ENCODE data around the gene OR5K4.
A peak's percentile ranks its signal among the peaks of the same experiment; 100 is the strongest.
"Not testable (repeated sequence)": the region's sequence is repeated elsewhere in the genome, so short reads cannot be mapped to it uniquely, and the experiment has no call there.

Gene OR5K4

GRCh38 chr3:98350082-98350481 is 3.6 kb upstream of the OR5K4 start:
- DNase-seq (no peak), ATAC-seq (replicated peaks) (no peak)
- H3K36me3 Mint-ChIP-seq, result no peaks in the 10 kb centered on the region
- H3K27ac Mint-ChIP-seq, result no peak overlapping the region
- no peaks in the 10 kb centered on the region for H3K27me3 Mint-ChIP-seq
- no peaks in the 10 kb centered on the region for H3K4me1 Mint-ChIP-seq
- H3K4me3 Mint-ChIP-seq, result no peak overlapping the region
- no peaks in the 10 kb centered on the region for H3K9me3 Mint-ChIP-seq

- Mint-ChIP-seq H3K36me3 (no peaks in the 10 kb centered on the region), H3K9me3 (peaks cover 17 to 19% of the 10 kb centered on the region in 2 donors), H3K27ac (no peak overlapping the region), H3K4me3 (no peak overlapping the region), H3K4me1 (no peaks in the 10 kb centered on the region), H3K27me3 (no peaks in the 10 kb centered on the region)
- DNase-seq (no peak), ATAC-seq (replicated peaks) (no peak)
Measured at GRCh38 chr3:98359250-98359649, 5.6 kb downstream of the OR5K4 start.

DNA sequence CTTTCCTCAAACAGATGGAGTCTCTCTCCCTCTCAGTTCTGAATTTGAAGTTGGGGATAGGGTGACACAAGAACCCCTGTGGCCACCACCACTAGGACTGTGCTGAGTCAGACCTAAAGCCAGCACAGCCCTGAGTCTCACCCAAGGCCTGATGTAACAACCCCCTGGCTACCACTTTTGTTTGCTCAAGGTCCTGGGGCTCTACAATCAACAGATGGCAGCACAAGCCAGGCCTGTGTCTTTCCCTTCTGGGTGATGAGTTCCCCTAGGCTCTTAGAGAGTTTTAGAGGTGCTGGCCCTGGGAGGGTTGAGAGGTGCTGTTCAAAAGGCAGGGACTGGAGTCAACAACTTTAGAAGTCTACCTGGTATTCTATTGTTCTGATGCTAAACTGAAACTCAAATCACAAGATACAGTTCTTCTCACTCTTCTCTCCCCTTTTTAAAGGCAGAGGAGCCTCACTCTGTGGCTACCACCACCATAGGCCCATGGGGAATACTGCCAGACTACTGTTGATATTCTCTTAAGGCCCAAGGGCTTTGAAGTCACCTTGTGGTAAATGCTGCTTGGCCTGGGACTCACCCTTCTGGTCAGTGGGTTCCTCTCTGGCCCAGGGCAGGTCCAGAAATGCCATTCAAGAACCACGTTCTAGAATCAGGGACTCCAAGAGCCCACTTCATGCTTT is 6.5 kb downstream of the OR5K4 start:
- Mint-ChIP-seq H3K27me3 (no peaks in the 10 kb centered on the region), H3K36me3 (no peaks in the 10 kb centered on the region), H3K27ac (no peak overlapping the region), H3K9me3 (peaks cover 17 to 19% of the 10 kb centered on the region in 2 donors), H3K4me3 (no peak overlapping the region), H3K4me1 (no peaks in the 10 kb centered on the region)
- DNase-seq (no peak), ATAC-seq (replicated peaks) (peak; percentile 36 to 38)

- H3K27ac Mint-ChIP-seq, result no peak overlapping the region
- H3K9me3 Mint-ChIP-seq, result peaks cover 20 to 21% of the 10 kb centered on the region in 2 donors
- no peaks in the 10 kb centered on the region for H3K27me3 Mint-ChIP-seq
- ATAC-seq (replicated peaks) (no peak), DNase-seq (no peak)
- no peak overlapping the region for H3K4me3 Mint-ChIP-seq
- no peaks in the 10 kb centered on the region for H3K36me3 Mint-ChIP-seq
- no peaks in the 10 kb centered on the region for H3K4me1 Mint-ChIP-seq
Measured at GRCh38 chr3:98360681-98361080, 7.0 kb downstream of the OR5K4 start.

DNA sequence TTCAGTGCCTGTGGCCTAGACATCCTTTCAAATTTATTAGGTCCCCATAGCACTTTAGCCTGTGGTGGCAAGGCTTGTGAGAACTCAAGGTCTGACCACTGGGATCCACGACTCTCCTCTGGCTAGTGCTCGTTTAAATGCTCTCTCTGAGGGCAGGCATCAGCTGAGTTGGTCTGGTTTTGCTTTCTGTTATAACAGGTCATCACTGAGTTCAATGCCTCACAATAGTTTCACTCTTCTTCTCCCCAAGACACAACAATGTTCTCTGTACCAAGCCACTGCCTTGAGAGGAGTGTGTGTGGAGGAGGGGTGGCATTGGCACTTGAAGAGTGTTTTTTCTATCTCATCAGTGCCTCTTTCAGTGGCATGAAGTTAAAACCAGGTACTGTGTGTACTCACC is 7.6 kb downstream of the OR5K4 start:
- no peak for DNase-seq
- Mint-ChIP-seq H3K27ac (no peak overlapping the region), H3K9me3 (peaks cover 20 to 21% of the 10 kb centered on the region in 2 donors), H3K36me3 (no peaks in the 10 kb centered on the region), H3K4me1 (no peaks in the 10 kb centered on the region), H3K4me3 (no peak overlapping the region), H3K27me3 (no peaks in the 10 kb centered on the region)
- no peak for ATAC-seq (replicated peaks)

- ATAC-seq (replicated peaks), result no peak
- H3K4me1 Mint-ChIP-seq, result no peaks in the 10 kb centered on the region
Measured at GRCh38 chr3:98367464-98368246, 14.0 kb downstream of the OR5K4 start.

GRCh38 chr3:98371186-98371585 is 17.5 kb downstream of the OR5K4 start:
- no peaks in the 10 kb centered on the region for H3K27me3 Mint-ChIP-seq
- H3K27ac Mint-ChIP-seq, result no peak overlapping the region
- H3K36me3 Mint-ChIP-seq, result no peaks in the 10 kb centered on the region
- peaks cover 3 to 4% of the 10 kb centered on the region in 2 donors for H3K9me3 Mint-ChIP-seq
- DNase-seq, result no peak
- ATAC-seq (replicated peaks), result no peak
- no peak overlapping the region for H3K4me3 Mint-ChIP-seq
- H3K4me1 Mint-ChIP-seq, result no peaks in the 10 kb centered on the region

More at GRCh38 chr3:98367464-98368246, 14.0 kb downstream of the OR5K4 start:
- H3K27ac Mint-ChIP-seq, result no peak overlapping the region
- no peak for DNase-seq
- H3K9me3 Mint-ChIP-seq, result peaks cover 5% of the 10 kb centered on the region in 2 donors
- H3K27me3 Mint-ChIP-seq, result no peaks in the 10 kb centered on the region
- H3K36me3 Mint-ChIP-seq, result no peaks in the 10 kb centered on the region
- H3K4me3 Mint-ChIP-seq, result no peak overlapping the region

- H3K27ac Mint-ChIP-seq, result no peak overlapping the region
- no peak for ATAC-seq (replicated peaks)
- no peak for DNase-seq
- H3K4me3 Mint-ChIP-seq, result no peak overlapping the region
- no peaks in the 10 kb centered on the region for H3K36me3 Mint-ChIP-seq
- H3K9me3 Mint-ChIP-seq, result peaks cover 3 to 4% of the 10 kb centered on the region in 2 donors
- H3K4me1 Mint-ChIP-seq, result no peaks in the 10 kb centered on the region
- H3K27me3 Mint-ChIP-seq, result no peaks in the 10 kb centered on the region
Measured at GRCh38 chr3:98371853-98372252, 18.2 kb downstream of the OR5K4 start.

DNA sequence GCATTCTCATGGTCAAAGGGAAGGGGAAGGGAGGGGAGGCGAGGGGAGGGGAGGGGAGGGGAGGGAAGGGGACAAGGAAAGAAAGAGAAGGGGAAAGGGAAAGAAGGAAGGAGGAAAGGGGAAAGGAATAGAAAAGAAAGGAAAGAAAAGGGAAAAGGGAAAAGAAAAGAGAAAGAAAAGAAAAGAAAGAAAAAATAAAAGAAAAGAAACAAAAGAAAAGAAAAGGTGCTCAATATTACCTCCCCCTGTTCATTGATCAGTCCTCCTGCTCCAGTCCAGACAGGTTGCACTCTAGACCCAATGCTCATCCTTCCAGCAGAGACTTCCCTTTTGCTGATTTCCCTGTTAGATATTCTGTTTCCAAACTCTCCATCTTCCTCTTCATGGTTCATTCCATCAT is 18.8 kb downstream of the OR5K4 start:
- ATAC-seq (replicated peaks) (no peak), DNase-seq (no peak)
- Mint-ChIP-seq H3K36me3 (no peaks in the 10 kb centered on the region), H3K27ac (no peak overlapping the region), H3K9me3 (peaks cover 3% of the 10 kb centered on the region in 2 donors), H3K4me1 (no peaks in the 10 kb centered on the region), H3K4me3 (no peak overlapping the region), H3K27me3 (no peaks in the 10 kb centered on the region)

DNA sequence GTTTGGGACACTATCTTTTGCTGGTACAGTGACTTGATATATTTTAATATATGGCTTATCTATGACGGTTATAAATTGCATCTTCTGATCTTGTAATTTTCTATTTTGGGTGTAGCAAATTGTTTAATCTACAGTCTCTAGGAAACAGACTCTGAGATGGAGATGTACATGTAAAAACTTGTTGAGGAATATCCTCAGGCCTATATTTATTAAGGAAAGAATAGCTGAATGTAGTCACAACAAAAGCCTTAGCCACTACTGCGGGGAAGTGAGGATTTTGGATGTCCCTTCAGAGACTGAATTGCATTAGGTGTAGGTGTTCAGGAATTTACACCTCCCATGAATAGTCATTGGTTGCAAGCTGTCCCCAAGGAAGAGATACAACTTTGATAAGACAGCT is 23.0 kb downstream of the OR5K4 start:
- Mint-ChIP-seq H3K36me3 (no peaks in the 10 kb centered on the region), H3K4me3 (no peak overlapping the region), H3K9me3 (peaks cover 3% of the 10 kb centered on the region in 2 donors), H3K4me1 (no peaks in the 10 kb centered on the region), H3K27me3 (no peaks in the 10 kb centered on the region), H3K27ac (no peak overlapping the region)
- no peak for DNase-seq
- ATAC-seq (replicated peaks), result no peak

DNA sequence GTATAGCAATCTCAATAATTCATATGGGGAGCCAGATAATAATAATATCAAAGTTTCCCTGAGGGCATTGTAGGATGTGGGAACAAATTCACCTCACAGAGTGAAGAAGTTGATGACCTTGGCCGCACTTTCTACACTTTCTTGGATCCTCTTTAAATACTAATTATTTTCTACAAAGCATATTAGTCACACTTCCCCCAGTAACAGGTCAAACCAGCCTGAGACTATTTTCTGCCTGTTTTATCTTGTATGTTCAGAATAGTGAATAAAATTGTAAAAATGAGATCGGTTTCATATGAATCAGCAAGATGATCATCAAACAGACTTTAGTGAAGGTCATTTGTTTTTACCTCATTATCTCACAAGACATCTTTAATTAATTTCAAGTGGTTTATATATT is 34.5 kb downstream of the OR5K4 start:
- Mint-ChIP-seq H3K4me1 (no peaks in the 10 kb centered on the region), H3K27me3 (no peaks in the 10 kb centered on the region), H3K4me3 (no peak overlapping the region), H3K9me3 (no peaks in the 10 kb centered on the region), H3K36me3 (no peaks in the 10 kb centered on the region), H3K27ac (no peak overlapping the region)
- ATAC-seq (replicated peaks) (no peak), DNase-seq (no peak)

DNA sequence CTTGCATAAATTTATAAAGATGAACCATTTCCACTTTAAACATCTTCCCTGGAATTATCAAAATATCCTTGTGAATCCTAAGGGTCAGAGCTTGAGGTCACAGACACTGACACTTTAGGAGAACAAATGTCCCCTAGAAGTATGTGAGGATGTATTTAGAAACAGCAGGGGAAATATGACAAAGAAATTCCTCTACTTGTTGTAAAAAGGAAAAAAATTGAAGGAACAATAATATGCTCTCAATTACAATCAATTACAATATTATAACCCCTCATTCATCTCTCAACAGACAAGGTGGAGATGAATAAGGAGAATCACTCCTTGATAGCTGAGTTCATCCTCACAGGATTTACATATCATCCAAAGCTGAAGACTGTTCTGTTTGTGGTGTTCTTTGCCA is 36.7 kb downstream of the OR5K4 start, which contains the start of gene OR5K3:
Gene OR5K3 (plus strand): TSS at position 301 of the 400 bp plus-strand sequence. CDS start 0 bp downstream, at position 301.
- Mint-ChIP-seq H3K4me1 (no peaks in the 10 kb centered on the region), H3K27ac (no peak within 1 kb of the TSS), H3K27me3 (no peaks in the 10 kb centered on the region), H3K9me3 (no peaks in the 10 kb centered on the region), H3K4me3 (no peak within 1 kb of the TSS), H3K36me3 (no peaks in the 10 kb centered on the region)
- ATAC-seq (replicated peaks) (no peak), DNase-seq (no peak)

DNA sequence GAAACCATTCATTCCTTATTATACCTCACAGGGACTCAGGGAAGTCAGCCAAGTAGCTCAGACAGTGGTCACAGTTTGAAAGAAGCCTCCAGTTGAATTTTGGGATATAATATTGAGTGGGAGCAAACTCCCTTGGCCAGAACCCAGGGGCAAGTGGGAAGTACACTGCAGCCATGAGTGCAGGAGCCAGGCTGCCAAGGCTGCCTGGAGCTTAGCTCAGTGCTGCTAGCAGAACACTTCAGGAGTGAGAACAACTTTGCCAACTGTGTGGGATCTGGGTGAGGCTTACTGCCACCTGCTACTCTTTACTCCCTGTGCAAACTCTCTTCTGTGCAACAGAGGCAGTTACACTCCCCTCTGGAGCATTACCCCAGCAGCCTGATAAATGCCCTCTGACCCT is 41.4 kb downstream of the OR5K4 start:
- no peak overlapping the region for H3K4me3 Mint-ChIP-seq
- ATAC-seq (replicated peaks) (no peak), DNase-seq (no peak)
- no peaks in the 10 kb centered on the region for H3K4me1 Mint-ChIP-seq
- no peak overlapping the region for H3K27ac Mint-ChIP-seq
- H3K36me3 Mint-ChIP-seq, result no peaks in the 10 kb centered on the region
- peaks cover 7 to 15% of the 10 kb centered on the region in 2 donors for H3K9me3 Mint-ChIP-seq
- H3K27me3 Mint-ChIP-seq, result no peaks in the 10 kb centered on the region

GRCh38 chr3:98396482-98396881 is 42.8 kb downstream of the OR5K4 start:
- H3K4me1 Mint-ChIP-seq; H3K27me3 Mint-ChIP-seq; H3K4me3 Mint-ChIP-seq; ATAC-seq (replicated peaks); DNase-seq; H3K36me3 Mint-ChIP-seq; H3K27ac Mint-ChIP-seq: not testable (repeated sequence)
- peaks cover 10 to 20% of the 10 kb centered on the region in 2 donors for H3K9me3 Mint-ChIP-seq

DNA sequence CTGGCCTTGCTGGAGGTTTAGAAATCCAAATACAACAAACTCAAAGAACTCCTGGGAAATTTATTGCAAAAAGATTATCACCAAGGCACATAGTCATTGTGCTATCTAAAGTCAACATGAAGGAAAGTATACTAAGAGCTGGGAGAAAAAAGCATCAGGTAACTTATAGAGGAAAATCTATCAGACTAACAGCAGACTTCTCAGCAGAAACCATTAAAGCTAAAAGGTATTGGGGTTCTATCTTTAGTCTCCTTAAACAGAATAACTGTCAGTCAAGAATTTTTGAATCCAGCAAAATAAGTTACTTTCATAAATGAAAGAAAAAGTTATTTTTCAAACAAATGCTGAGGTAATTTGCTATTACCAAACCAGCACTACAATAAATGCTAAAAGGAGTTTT is 44.9 kb downstream of the OR5K4 start:
- ATAC-seq (replicated peaks), result no peak
- Mint-ChIP-seq H3K4me3 (no peak overlapping the region), H3K9me3 (peaks cover 19 to 24% of the 10 kb centered on the region in 2 donors)

More for the DNA sequence above, 44.9 kb downstream of the OR5K4 start:
- DNase-seq, result no peak
- H3K27me3 Mint-ChIP-seq, result no peaks in the 10 kb centered on the region
- no peaks in the 10 kb centered on the region for H3K4me1 Mint-ChIP-seq
- no peaks in the 10 kb centered on the region for H3K36me3 Mint-ChIP-seq
- no peak overlapping the region for H3K27ac Mint-ChIP-seq

Measured in stimulated activated naive B cell treated with anti-CD40 and anti-IgM and Interleukin-4, amounts not matched to agents 10 μg/mL and 1 μg/mL and 100 μg/mL, for 72 hours (primary cell).